ENCODE results near the gene NREP. TPM values are rescaled to one million over a fixed set of nuclear protein-coding genes. Genes with fewer than 3 reads are reported as not detected.
A peak's percentile ranks its signal among the peaks of the same experiment; 100 is the strongest.

NREP gene
- total RNA-seq, 2 donors from 2014 or later, result 16.6 to 19.0 TPM

DNA sequence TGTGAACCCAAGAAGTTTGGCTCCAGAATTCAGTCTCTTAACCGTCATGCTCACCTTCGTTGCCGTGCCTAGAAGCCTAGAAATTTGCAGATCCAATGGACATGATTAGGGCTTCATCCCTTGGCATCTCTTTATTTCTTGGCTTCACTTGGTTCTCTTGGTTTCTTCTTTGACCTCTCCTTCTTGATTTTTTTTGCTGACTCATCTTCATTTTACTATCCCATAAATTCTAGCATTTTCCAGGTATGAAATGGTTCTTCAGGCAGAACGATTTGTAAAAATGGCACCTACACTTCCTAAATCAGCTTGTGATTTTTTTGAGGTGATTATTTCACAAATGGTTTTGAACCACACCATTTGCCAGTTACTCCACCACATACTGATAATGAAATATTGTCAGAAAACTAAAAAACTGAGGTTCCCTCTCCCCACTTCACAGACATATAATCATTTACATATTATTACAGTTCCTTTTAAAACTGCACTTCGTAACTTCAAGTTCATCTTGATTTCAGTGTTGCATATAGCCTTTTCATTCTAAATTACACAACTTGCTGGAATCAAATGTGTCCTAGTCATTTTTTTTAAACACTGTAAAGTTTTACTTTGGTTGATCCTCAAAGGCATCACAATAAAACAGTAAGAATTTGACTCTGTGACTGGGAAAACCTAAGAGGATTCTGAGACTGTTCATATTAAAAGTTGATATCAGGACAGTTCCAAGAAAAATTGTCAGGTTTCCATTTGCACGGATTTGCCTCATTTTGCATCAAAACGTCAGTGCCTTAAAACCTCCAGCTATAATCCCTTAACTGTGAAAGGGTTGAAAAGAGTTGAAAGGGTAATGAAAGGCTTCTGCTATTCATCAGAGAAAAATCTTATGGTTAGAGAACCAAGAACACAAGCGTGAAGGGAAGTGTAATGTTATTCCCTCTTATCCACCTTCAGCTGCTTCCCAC, 8.9 kb upstream of the NREP start:
- TF ChIP-seq, protein P1, sequence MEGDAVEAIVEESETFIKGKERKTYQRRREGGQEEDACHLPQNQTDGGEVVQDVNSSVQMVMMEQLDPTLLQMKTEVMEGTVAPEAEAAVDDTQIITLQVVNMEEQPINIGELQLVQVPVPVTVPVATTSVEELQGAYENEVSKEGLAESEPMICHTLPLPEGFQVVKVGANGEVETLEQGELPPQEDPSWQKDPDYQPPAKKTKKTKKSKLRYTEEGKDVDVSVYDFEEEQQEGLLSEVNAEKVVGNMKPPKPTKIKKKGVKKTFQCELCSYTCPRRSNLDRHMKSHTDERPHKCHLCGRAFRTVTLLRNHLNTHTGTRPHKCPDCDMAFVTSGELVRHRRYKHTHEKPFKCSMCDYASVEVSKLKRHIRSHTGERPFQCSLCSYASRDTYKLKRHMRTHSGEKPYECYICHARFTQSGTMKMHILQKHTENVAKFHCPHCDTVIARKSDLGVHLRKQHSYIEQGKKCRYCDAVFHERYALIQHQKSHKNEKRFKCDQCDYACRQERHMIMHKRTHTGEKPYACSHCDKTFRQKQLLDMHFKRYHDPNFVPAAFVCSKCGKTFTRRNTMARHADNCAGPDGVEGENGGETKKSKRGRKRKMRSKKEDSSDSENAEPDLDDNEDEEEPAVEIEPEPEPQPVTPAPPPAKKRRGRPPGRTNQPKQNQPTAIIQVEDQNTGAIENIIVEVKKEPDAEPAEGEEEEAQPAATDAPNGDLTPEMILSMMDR (IDR thresholded peaks at IDR 0.05), result no peak
- H3K9me3 ChIP-seq, result no peaks in the 10 kb centered on the region
- H3K4me1 ChIP-seq, result no peaks in the 10 kb centered on the region
- H3K4me3 ChIP-seq, result no peak overlapping the region
- no peak for DNase-seq
- no peaks in the 10 kb centered on the region for H3K36me3 ChIP-seq
- H3K27me3 ChIP-seq, result no peaks in the 10 kb centered on the region
- no peak overlapping the region for H3K9ac ChIP-seq (ENCODE audit: low read depth in 2 of 2, low read length in 2 of 2)
- intact Hi-C loops (cut with DNase I), result no loop called here
- no peak overlapping the region for H3K27ac ChIP-seq

DNA sequence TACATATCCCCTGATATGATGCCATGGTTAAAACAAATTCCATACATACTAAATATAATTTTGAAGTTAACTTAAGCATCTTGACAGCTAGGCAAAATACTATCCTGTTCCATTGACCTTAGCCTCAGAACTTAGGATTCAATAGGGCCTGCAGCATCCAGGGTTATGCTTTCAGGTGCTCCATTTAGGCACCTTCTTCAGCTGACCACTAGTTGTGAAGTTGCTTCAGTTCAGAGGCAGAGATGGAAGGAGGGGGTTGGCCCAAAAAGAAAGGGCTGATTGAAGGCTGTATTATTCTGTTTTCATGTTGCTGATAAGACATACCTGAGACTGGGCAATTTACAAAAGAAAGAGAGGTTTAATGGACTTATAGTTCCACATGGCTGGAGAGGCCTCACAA, 7.0 kb upstream of the NREP start:
- no peak for DNase-seq
- Histone ChIP-seq H3K36me3 (no peaks in the 10 kb centered on the region), H3K4me1 (no peaks in the 10 kb centered on the region), H3K27ac (no peak overlapping the region), H3K9me3 (no peaks in the 10 kb centered on the region), H3K9ac (ENCODE audit: low read depth in 2 of 2, low read length in 2 of 2) (no peak overlapping the region), H3K27me3 (no peaks in the 10 kb centered on the region), H3K4me3 (no peak overlapping the region)
- TF ChIP-seq, protein P1 (IDR thresholded peaks at IDR 0.05), result no peak
- intact Hi-C loops (cut with DNase I), result no loop called here

DNA sequence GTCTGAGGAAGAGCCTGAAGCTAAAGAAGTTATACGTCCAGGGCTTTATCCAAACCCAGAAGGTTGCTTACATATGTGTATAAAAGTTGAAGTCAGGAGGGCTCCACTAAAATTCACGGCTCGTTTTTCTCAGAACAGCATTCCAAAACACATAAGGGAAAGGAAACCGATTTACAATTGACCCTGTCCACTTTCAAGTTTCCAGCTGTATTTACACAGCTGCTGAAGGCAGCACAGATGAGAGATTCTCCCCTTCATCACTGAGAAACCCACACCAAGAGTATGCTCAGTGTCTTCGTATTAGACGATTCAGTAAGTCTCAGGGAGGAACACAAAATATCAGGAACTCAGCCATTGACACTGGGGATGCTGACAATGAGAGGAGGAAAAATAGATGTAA, 5.9 kb upstream of the NREP start:
- DNase-seq, result no peak
- H3K9me3 ChIP-seq, result no peaks in the 10 kb centered on the region
- no peak overlapping the region for H3K4me3 ChIP-seq
- no peaks in the 10 kb centered on the region for H3K27me3 ChIP-seq
- no peak overlapping the region for H3K9ac ChIP-seq (ENCODE audit: low read depth in 2 of 2, low read length in 2 of 2)
- H3K4me1 ChIP-seq, result no peaks in the 10 kb centered on the region
- no peak overlapping the region for H3K27ac ChIP-seq
- TF ChIP-seq, protein P1 (IDR thresholded peaks at IDR 0.05), result no peak
- H3K36me3 ChIP-seq, result no peaks in the 10 kb centered on the region
- intact Hi-C loops (cut with DNase I), result no loop called here

DNA sequence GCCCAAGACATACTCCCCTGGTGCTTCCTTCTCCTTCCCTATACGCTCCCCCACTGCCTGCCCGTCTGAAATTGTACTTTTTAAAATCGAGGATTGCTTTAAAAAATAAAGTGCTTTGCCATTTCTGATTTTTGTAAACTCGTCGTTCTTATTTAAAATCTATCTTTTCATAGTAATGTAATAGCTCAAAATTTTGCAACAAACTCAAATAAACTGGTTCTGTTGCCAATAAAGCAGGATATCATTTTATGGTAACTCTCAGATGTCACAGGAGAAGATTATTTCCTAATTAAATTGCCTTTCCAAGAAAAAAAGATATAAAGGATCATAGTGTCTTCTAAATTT, 1.3 kb upstream of the NREP start:
- Histone ChIP-seq H3K27ac (peak overlapping the region; percentile 95), H3K27me3 (no peaks in the 10 kb centered on the region), H3K4me1 (no peaks in the 10 kb centered on the region), H3K36me3 (no peaks in the 10 kb centered on the region), H3K9ac (ENCODE audit: low read depth in 2 of 2, low read length in 2 of 2) (peak overlapping the region; percentile 73 to 88), H3K9me3 (no peaks in the 10 kb centered on the region), H3K4me3 (peak overlapping the region; percentile 58)
- TF ChIP-seq, protein P1 (IDR thresholded peaks at IDR 0.05), result no peak
- no peak for DNase-seq
- intact Hi-C loops (cut with DNase I), result no loop called here

DNA sequence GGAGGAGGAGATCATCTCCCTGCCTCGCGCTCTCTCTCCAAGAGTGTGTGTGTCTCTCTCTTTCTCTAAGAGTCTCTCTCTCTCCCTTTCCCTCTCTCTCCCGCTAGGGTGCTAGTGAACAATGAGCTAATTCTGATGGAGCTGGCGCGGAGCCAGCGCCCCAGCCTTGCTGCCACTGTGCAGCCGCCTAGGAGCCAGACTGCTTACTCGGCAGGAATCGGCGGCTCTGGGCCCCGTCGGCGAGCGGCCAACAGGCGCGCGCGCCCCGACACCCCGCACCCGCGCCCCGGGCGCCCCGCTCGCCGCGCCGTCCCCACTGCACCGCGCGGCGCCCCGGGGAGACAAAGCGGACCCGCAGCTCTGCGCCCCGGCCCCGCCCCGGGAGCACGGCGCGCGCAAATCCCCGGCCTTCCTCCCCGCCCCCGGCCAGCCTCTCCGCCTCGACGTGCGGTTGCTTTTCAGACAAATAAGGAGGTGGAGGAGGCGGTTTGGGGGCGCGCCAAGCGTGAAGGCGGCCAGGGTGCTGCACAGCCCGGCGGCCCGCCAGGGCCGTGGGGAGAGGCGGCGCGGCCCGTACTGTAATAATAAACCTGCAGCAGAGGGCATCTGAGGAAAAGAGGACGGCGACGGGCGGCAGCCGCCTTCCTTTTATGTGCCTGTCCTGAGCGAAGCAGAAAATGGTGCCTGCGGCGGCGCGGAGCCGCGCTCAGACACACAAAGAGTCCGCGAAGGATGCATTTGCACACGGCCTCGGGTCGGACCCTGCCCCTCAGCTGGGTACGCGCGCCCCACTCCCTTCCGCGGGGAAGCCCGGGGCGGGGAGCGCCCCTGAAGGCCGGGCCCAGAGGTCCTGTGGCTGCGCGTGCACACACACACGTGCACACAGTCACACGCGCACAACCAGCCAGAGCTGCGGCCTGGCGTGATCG, 625 bp upstream of the NREP start:
- H3K36me3 ChIP-seq, result no peaks in the 10 kb centered on the region
- no peaks in the 10 kb centered on the region for H3K27me3 ChIP-seq
- DNase-seq, result peak; percentile 93
- intact Hi-C loops (cut with DNase I), result no loop called here
- H3K9me3 ChIP-seq, result no peaks in the 10 kb centered on the region
- H3K27ac ChIP-seq, result peak overlapping the region; percentile 95
- TF ChIP-seq, protein P1 (IDR thresholded peaks at IDR 0.05), result no peak
- H3K4me3 ChIP-seq, result peak overlapping the region; percentile 58
- H3K9ac ChIP-seq (ENCODE audit: low read depth in 2 of 2, low read length in 2 of 2), result peak overlapping the region; percentile 73 to 88
- H3K4me1 ChIP-seq, result no peaks in the 10 kb centered on the region
